ENCODE measurements around the gene P2RY6. TPM values are rescaled to one million over a fixed set of nuclear protein-coding genes. Genes with fewer than 3 reads are reported as not detected.

Gene P2RY6
- total and polyA plus RNA-seq, 2 of the 4 experiments (the other 2 are of a cell fraction) = 0.44 TPM; not detected in 1

DNA sequence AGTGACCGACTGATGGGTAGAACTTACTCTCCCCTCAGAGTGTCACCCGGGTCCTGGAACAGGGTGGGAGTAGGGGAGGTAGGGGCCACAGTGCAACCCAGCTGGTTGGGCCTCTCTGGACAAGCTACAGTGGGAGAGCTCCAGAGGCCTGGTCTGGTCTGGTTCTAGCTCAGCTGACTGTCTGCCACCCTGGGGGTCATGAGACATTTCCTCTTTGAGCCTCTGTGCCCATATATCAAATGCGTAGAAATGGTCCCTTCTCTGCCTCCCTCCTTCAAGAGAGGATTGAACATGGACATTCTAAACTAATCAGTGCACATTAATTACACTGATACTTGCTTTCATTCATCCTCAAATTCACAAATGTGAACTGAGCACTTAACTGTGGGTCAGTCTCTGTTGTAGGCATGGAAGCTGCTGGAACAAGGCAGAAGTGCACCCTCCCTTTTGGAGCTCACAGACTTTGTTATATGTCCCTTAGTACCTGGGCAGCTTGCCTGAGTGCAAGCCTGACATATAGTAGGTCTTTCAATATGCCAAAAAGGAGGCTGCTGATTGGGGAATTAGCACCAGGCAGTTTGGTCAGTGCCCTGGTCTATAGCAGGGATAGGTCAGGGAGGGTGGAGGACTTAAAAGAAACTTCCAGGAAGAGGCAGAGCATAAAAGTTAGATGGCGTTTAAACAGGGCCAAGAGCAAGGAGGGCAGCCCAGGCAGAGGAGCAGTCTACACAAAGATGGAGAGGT is 61.7 kb downstream of the P2RY6 start (continued):
- TF ChIP-seq, protein P1, sequence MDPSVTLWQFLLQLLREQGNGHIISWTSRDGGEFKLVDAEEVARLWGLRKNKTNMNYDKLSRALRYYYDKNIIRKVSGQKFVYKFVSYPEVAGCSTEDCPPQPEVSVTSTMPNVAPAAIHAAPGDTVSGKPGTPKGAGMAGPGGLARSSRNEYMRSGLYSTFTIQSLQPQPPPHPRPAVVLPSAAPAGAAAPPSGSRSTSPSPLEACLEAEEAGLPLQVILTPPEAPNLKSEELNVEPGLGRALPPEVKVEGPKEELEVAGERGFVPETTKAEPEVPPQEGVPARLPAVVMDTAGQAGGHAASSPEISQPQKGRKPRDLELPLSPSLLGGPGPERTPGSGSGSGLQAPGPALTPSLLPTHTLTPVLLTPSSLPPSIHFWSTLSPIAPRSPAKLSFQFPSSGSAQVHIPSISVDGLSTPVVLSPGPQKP (IDR thresholded peaks at IDR 0.05; ENCODE audit: borderline replicate concordance, low read depth, low read length) = no peak
- no peak for TF ChIP-seq POLR2A (IDR thresholded peaks at IDR 0.05; ENCODE audit: low read depth, low read length)

Measured in IMR-90 (cell line).